ENCODE data around the gene GALNT4. TPM values are rescaled to one million over a fixed set of nuclear protein-coding genes. Genes with fewer than 3 reads are reported as not detected.

GALNT4 gene
- total and polyA plus RNA-seq, 2 experiments from 2014 or later, result 1.3 to 4.0 TPM

- Histone ChIP-seq H3K4me1 (ENCODE audit: low read depth) (no peaks in the 10 kb centered on the region), H3K9me3 (ENCODE audit: low read depth) (no peaks in the 10 kb centered on the region), H3K27ac (no peak overlapping the region), H3K27me3 (no peaks in the 10 kb centered on the region), H3K4me3 (no peak overlapping the region), H3K36me3 (no peaks in the 10 kb centered on the region)
- TF ChIP-seq CTCF (IDR thresholded peaks at IDR 0.05; ENCODE audit: low read depth, low read length), result no peak
- no peak for DNase-seq (ENCODE audit: low read depth in 1 of 2, low spot score in 1 of 2)
Measured at GRCh38 chr12:89499857-89500256, 24.7 kb downstream of the GALNT4 start.

GRCh38 chr12:89497467-89497866 lies 27.1 kb downstream of the GALNT4 start:
- H3K4me1 ChIP-seq (ENCODE audit: low read depth), result no peaks in the 10 kb centered on the region
- H3K4me3 ChIP-seq, result no peak overlapping the region
- DNase-seq (ENCODE audit: low read depth in 1 of 2, low spot score in 1 of 2), result peak in 1 of 2 donors; percentile 23
- no peaks in the 10 kb centered on the region for H3K36me3 ChIP-seq
- no peaks in the 10 kb centered on the region for H3K27me3 ChIP-seq
- H3K9me3 ChIP-seq (ENCODE audit: low read depth), result no peaks in the 10 kb centered on the region
- H3K27ac ChIP-seq, result no peak overlapping the region
- no peak for TF ChIP-seq CTCF (IDR thresholded peaks at IDR 0.05; ENCODE audit: low read depth, low read length)

GRCh38 chr12:89497005-89497404 lies 27.6 kb downstream of the GALNT4 start:
- no peaks in the 10 kb centered on the region for H3K9me3 ChIP-seq (ENCODE audit: low read depth)
- no peaks in the 10 kb centered on the region for H3K27me3 ChIP-seq
- no peak overlapping the region for H3K4me3 ChIP-seq
- H3K4me1 ChIP-seq (ENCODE audit: low read depth), result no peaks in the 10 kb centered on the region
- peak in 1 of 2 donors; percentile 87 for DNase-seq (ENCODE audit: low read depth in 1 of 2, low spot score in 1 of 2)
- no peaks in the 10 kb centered on the region for H3K36me3 ChIP-seq
- no peak for TF ChIP-seq CTCF (IDR thresholded peaks at IDR 0.05; ENCODE audit: low read depth, low read length)
- H3K27ac ChIP-seq, result no peak overlapping the region

GRCh38 chr12:89494411-89495231 lies 30.0 kb downstream of the GALNT4 start:
- Histone ChIP-seq H3K4me1 (ENCODE audit: low read depth) (no peaks in the 10 kb centered on the region), H3K4me3 (no peak overlapping the region), H3K36me3 (no peaks in the 10 kb centered on the region), H3K9me3 (ENCODE audit: low read depth) (no peaks in the 10 kb centered on the region), H3K27me3 (no peaks in the 10 kb centered on the region), H3K27ac (no peak overlapping the region)
- DNase-seq (ENCODE audit: low read depth in 1 of 2, low spot score in 1 of 2), result no peak
- TF ChIP-seq CTCF (IDR thresholded peaks at IDR 0.05; ENCODE audit: low read depth, low read length), result no peak

DNA sequence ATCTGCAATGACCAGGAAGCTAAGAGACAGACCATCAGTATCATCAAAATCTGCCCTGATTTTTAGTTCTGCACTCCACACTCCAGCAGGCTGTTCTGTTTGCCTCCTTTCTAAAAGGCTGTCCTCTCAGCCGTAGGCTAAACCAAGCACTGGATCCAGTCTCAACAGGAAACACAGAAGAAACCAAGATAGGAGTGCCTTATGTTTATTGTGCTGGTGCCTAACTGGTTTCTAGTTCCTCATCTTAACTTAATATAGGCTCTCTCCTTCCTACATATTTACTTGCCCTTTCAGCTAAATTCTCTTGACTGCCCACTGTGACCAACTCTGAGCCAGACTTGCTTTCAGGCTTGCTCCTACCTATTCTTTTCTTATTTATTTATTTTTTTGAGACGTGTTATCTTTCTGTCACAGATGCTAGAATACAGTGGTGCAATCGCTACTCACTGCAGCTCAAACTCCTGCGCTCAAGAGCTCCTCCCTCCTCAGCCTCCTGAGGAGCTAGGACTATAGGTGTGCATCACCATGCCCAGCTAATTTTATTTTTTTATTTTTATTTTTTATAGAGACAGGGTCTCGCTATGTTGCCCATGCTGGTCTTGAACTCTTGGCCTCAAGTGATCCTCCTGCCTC lies 30.8 kb downstream of the GALNT4 start:
- no peaks in the 10 kb centered on the region for H3K36me3 ChIP-seq
- H3K27me3 ChIP-seq, result no peaks in the 10 kb centered on the region
- no peaks in the 10 kb centered on the region for H3K9me3 ChIP-seq (ENCODE audit: low read depth)
- no peaks in the 10 kb centered on the region for H3K4me1 ChIP-seq (ENCODE audit: low read depth)
- no peak for DNase-seq (ENCODE audit: low read depth in 1 of 2, low spot score in 1 of 2)
- TF ChIP-seq CTCF (IDR thresholded peaks at IDR 0.05; ENCODE audit: low read depth, low read length), result no peak
- no peak overlapping the region for H3K27ac ChIP-seq
- H3K4me3 ChIP-seq, result no peak overlapping the region

All from cardiac muscle cell (in vitro differentiated cells and primary cell).